Neural crest cell (in vitro differentiated cells): ENCODE results near the gene BMP15. TPM values are rescaled to one million over a fixed set of nuclear protein-coding genes. Genes with fewer than 3 reads are reported as not detected.

Source experiments
- DNase-seq: peaks from one replicate; pipeline ENCODE4 v3.0.0; 2021; ENCODE audit warnings: low read depth, mixed read lengths, low spot score
- H3K27ac Mint-ChIP-seq: one replicate; pipeline ENCODE4 v1.8.0; 2021; ENCODE audit warnings: mild to moderate bottlenecking, mixed read lengths; ENCODE audit not compliant: unreplicated experiment
- H3K27me3 Mint-ChIP-seq: 2 replicates; pipeline ENCODE4 v1.8.0; 2021; ENCODE audit warnings: low read depth, mild to moderate bottlenecking, mixed read lengths
- H3K36me3 Mint-ChIP-seq: 2 replicates; pipeline ENCODE4 v1.8.0; 2021; ENCODE audit warnings: low read depth, mild to moderate bottlenecking, mixed read lengths
- H3K4me1 Mint-ChIP-seq: 2 replicates; pipeline ENCODE4 v1.8.0; 2021; ENCODE audit warnings: mixed read lengths
- H3K4me3 Mint-ChIP-seq: one replicate; pipeline ENCODE4 v1.8.0; 2021; ENCODE audit warnings: mild to moderate bottlenecking, mixed read lengths
- H3K9me3 Mint-ChIP-seq: 2 replicates; pipeline ENCODE4 v1.8.0; 2021; ENCODE audit warnings: mixed read lengths
- total RNA-seq: library from RNA; stranded (reverse); gene quantifications from 2 replicates; pipeline ENCODE4 v1.2.1, GENCODE V29; 2021
- TF ChIP-seq, protein P1 (sequence below): fragments of 200-600 bp; sonication (generic); conservative IDR thresholded peaks from 2 replicates; pipeline ENCODE4 v1.5.0; 2021; ENCODE audit warnings: antibody characterized with exemption, mild to moderate bottlenecking

BMP15 gene
- total RNA-seq, 1 donor from 2014 or later = not detected

DNA sequence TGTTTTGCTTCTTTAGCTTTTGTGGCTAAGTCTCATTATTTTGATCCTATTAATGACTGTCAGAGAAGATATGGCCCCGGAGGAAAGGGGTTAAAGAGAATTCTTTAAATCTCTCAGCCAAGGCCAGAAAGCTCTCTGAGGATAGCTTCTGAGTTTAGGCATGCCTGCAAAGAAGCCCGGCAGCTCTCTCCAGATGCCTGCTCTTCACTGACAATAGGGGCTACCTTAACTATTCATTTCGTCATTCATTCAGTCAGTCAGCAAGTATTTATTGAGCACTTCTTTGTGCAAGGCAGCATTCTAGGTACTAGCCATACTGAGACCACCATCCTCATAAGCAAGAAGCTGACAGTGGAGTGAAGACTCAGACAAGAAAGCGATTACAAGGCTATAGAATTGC, 34.0 kb upstream of the BMP15 start:
- no peak for DNase-seq
- H3K27me3 Mint-ChIP-seq = peaks cover 2% of the 10 kb centered on the region

DNA sequence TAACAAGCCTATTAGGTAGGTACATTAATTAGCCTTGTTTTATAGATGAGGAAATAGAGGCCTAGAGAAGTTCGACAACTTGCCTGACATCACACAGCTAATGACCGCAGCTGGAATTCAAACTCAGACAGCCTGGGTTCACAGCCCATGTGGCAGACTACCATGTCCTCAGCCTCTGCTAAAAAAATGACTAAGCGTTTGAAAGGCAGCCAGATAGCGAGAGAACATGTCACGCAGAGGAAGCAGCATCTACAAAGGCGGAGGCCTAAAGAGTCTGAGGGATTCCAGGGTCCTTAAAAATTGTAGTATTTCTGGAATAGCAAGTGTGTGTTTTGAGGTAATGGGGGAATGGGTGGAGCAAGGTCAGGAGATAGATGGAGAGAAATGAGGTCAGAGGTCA, 33.2 kb upstream of the BMP15 start:
- Mint-ChIP-seq H3K27ac (no peak overlapping the region), H3K36me3 (no peaks in the 10 kb centered on the region), H3K9me3 (peaks cover 4% of the 10 kb centered on the region), H3K27me3 (peaks cover 2% of the 10 kb centered on the region), H3K4me3 (no peak overlapping the region), H3K4me1 (no peaks in the 10 kb centered on the region)
- no peak for DNase-seq
- TF ChIP-seq, protein P1, sequence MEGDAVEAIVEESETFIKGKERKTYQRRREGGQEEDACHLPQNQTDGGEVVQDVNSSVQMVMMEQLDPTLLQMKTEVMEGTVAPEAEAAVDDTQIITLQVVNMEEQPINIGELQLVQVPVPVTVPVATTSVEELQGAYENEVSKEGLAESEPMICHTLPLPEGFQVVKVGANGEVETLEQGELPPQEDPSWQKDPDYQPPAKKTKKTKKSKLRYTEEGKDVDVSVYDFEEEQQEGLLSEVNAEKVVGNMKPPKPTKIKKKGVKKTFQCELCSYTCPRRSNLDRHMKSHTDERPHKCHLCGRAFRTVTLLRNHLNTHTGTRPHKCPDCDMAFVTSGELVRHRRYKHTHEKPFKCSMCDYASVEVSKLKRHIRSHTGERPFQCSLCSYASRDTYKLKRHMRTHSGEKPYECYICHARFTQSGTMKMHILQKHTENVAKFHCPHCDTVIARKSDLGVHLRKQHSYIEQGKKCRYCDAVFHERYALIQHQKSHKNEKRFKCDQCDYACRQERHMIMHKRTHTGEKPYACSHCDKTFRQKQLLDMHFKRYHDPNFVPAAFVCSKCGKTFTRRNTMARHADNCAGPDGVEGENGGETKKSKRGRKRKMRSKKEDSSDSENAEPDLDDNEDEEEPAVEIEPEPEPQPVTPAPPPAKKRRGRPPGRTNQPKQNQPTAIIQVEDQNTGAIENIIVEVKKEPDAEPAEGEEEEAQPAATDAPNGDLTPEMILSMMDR = no peak

More for the DNA sequence above, 34.0 kb upstream of the BMP15 start:
- H3K9me3 Mint-ChIP-seq = peaks cover under 1% of the 10 kb centered on the region
- H3K27ac Mint-ChIP-seq = no peak overlapping the region
- H3K4me3 Mint-ChIP-seq = no peak overlapping the region
- H3K36me3 Mint-ChIP-seq = no peaks in the 10 kb centered on the region
- H3K4me1 Mint-ChIP-seq = no peaks in the 10 kb centered on the region
- TF ChIP-seq, protein P1 = no peak

DNA sequence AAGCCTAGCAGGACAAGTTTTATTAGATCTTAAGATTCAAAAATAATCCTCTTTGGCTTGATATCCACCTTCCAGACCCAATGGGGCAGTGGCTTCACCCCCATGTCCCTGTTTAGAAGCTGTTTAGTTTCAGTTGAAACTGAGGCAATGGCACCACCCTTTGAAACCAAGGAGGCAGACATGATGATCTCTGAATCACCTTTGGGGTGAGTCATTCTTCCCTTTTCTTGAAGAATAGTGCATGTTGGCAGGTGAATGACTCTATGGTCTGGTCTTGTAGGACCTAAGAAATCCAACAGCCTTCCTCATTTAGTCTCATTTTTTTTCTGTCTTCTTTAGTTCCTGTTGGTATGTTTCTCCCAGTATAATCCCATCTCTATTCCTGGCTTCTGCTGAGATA, 29.5 kb upstream of the BMP15 start:
- no peaks in the 10 kb centered on the region for H3K27me3 Mint-ChIP-seq
- TF ChIP-seq, protein P1 = no peak
- H3K27ac Mint-ChIP-seq = no peak overlapping the region
- H3K4me1 Mint-ChIP-seq = no peaks in the 10 kb centered on the region
- H3K4me3 Mint-ChIP-seq = no peak overlapping the region
- H3K9me3 Mint-ChIP-seq = peaks cover 4% of the 10 kb centered on the region
- H3K36me3 Mint-ChIP-seq = no peaks in the 10 kb centered on the region
- DNase-seq = no peak

DNA sequence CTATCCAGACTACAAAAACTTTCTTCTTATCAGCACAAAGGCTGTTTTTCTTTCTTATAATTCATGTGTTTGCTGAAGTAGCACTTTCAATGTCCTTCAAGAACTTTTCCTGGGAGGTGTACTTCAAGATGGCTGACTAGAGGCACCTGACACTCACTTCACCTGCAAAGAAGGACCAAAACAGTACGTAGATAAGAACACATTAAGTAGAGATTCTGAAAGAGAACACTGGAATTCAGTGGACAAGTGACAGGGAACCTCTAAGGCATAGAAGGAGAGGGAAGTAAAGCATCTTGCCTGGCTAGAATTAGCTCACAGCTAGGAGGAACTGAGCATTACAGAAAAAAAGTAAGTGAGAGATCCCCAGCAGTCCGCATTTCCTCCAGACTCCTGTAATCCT, 21.7 kb upstream of the BMP15 start:
- Mint-ChIP-seq H3K27me3 (no peaks in the 10 kb centered on the region), H3K27ac (no peak overlapping the region), H3K4me3 (no peak overlapping the region), H3K4me1 (no peaks in the 10 kb centered on the region), H3K36me3 (no peaks in the 10 kb centered on the region), H3K9me3 (peaks cover 14% of the 10 kb centered on the region)
- TF ChIP-seq, protein P1 = no peak
- no peak for DNase-seq

DNA sequence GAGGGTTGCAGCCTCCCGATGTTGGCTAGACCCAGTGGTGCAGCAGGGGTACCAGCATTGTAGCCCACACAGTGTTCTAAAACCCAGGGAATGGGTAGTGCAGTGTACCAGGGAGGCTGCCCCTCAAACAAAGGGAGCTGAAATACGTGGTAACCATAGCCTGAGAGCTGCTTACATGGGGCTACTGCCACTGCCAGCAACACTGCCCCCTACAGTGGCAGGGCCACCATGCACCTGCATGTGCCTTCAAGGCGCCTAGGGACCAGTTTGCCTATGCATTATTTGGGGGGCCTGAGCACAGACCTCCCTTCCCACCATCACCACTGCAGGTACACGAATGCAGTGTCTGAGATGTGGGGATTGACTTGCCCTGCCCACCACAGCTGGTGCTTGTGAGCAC, 21.0 kb upstream of the BMP15 start:
- TF ChIP-seq, protein P1 = no peak
- Mint-ChIP-seq H3K36me3 (no peaks in the 10 kb centered on the region), H3K9me3 (peaks cover 14% of the 10 kb centered on the region), H3K27me3 (no peaks in the 10 kb centered on the region), H3K4me3 (no peak overlapping the region), H3K4me1 (no peaks in the 10 kb centered on the region), H3K27ac (no peak overlapping the region)
- DNase-seq = no peak

DNA sequence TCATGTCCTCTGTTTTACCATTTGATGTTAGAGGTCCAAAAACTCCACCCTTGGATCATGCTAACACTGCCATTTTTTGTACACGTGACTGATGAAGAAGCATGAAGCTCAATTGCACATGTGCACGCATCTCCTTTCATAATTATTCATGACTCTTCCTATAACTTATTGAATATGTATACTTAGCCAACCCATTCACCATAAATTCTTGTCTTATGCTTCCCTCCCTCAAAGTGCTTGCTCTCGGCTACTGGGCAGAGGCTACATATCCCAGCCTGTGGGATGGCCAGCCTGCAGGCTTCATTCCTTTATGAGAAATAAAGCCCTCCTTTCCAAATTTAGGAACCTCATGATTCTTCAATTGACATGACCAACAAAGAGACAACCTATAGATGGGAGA, 17.5 kb upstream of the BMP15 start:
- Mint-ChIP-seq H3K4me3 (no peak overlapping the region), H3K36me3 (no peaks in the 10 kb centered on the region), H3K27me3 (no peaks in the 10 kb centered on the region), H3K27ac (no peak overlapping the region), H3K4me1 (no peaks in the 10 kb centered on the region), H3K9me3 (peaks cover 14% of the 10 kb centered on the region)
- DNase-seq = no peak
- TF ChIP-seq, protein P1 = no peak
